Esophagus (tissue), 2 donors: ENCODE data around the gene MAPK12. TPM values are rescaled to one million over a fixed set of nuclear protein-coding genes. Genes with fewer than 3 reads are reported as not detected.

Experiments used
- H3K27ac ChIP-seq, 2 donors: one replicate each; pipeline ENCODE4 v1.5.1; 2013; ENCODE audit warnings: low read depth in 2 of 2, mild to moderate bottlenecking in 2 of 2, inconsistent platforms in 1 of 2, low read length in 1 of 2, moderate library complexity in 1 of 2
- H3K27me3 ChIP-seq, 2 donors: one replicate each; pipeline ENCODE4 v1.6.1; 2013; ENCODE audit warnings: low read length in 2 of 2, control low read depth in 1 of 2, mild to moderate bottlenecking in 1 of 2; ENCODE audit not compliant: insufficient read depth in 2 of 2, control insufficient read depth in 1 of 2
- H3K36me3 ChIP-seq, 2 donors: one replicate each; pipeline ENCODE4 v1.6.1; 2013; ENCODE audit warnings: low read length in 1 of 2; ENCODE audit not compliant: control insufficient read depth in 2 of 2, insufficient read depth in 2 of 2
- H3K4me1 ChIP-seq, 2 donors: one replicate each; pipeline ENCODE4 v1.6.1; 2013; ENCODE audit warnings: low read length in 1 of 2; ENCODE audit not compliant: control insufficient read depth in 2 of 2, insufficient read depth in 2 of 2
- H3K4me3 ChIP-seq, 2 donors: one replicate each; pipeline ENCODE4 v1.5.1; 2013; ENCODE audit warnings: low read length in 2 of 2, mild to moderate bottlenecking in 2 of 2, low read depth in 1 of 2, moderate library complexity in 1 of 2
- H3K9me3 ChIP-seq, 2 donors: one replicate each; pipeline ENCODE4 v1.6.1; 2013; ENCODE audit warnings: mild to moderate bottlenecking in 2 of 2, low read depth in 1 of 2, low read length in 1 of 2, moderate library complexity in 1 of 2; ENCODE audit not compliant: control insufficient read depth in 2 of 2, insufficient read depth in 1 of 2
- WGBS, 2 donors: extraction: QIAGEN DNeasy Blood & Tissue Kit; methylation state at CpG; one replicate each; pipeline ENCODE4 v1.1.7; 2013; 5-methylcytosine and 5-hydroxymethylcytosine counted together
- polyA plus RNA-seq, 2 donors: library from polyadenylated mRNA; stranded (reverse); fragments of 200-250 nt; gene quantifications; one replicate each; pipeline ENCODE4 v1.2.3, GENCODE V29; 2013
- donor health status: healthy with polysubstance abuse.
- donor health status: Bipolar disorder and iron deficiency.

Gene MAPK12
- polyA plus RNA-seq, 2 donors = 3.0 to 3.4 TPM

- Histone ChIP-seq H3K27me3 (no peaks in the 10 kb centered on the region), H3K27ac (peak overlapping the region; percentile 59 to 92), H3K36me3 (peaks cover 0 to 22% of the 10 kb centered on the region in 2 donors), H3K4me1 (peaks cover 51 to 76% of the 10 kb centered on the region in 2 donors), H3K4me3 (peak overlapping the region in 1 of 2 donors; percentile 43), H3K9me3 (no peaks in the 10 kb centered on the region)
- WGBS, 2 donors = 63 to 76% methylated on average over 14 of the region's 14 CpGs
Observed at GRCh38 chr22:50300620-50301257, 39.3 kb upstream of the MAPK12 start.

- Histone ChIP-seq H3K9me3 (no peaks in the 10 kb centered on the region), H3K27ac (peak overlapping the region; percentile 72 to 92), H3K36me3 (peaks cover 0 to 22% of the 10 kb centered on the region in 2 donors), H3K4me1 (peaks cover 51 to 71% of the 10 kb centered on the region in 2 donors), H3K27me3 (no peaks in the 10 kb centered on the region), H3K4me3 (peak overlapping the region; percentile 43 to 44)
- 17 to 22% methylated on average over 60 to 93 of the region's 93 CpGs for WGBS, 2 donors
Observed at GRCh38 chr22:50299785-50300619, 38.5 kb upstream of the MAPK12 start.

GRCh38 chr22:50298937-50299784 is 37.7 kb upstream of the MAPK12 start:
- Histone ChIP-seq H3K4me3 (peak overlapping the region; percentile 43 to 44), H3K36me3 (peaks cover 0 to 24% of the 10 kb centered on the region in 2 donors)
- 24 to 36% methylated on average over 52 to 59 of the region's 59 CpGs for WGBS, 2 donors

GRCh38 chr22:50298266-50298637 is 36.8 kb upstream of the MAPK12 start:
- 74 to 79% methylated on average over 4 of the region's 4 CpGs for WGBS, 2 donors
- H3K9me3 ChIP-seq = no peaks in the 10 kb centered on the region
- H3K27me3 ChIP-seq = no peaks in the 10 kb centered on the region
- H3K27ac ChIP-seq = peak overlapping the region; percentile 58 to 66
- H3K4me3 ChIP-seq = no peak overlapping the region
- peaks cover 48 to 69% of the 10 kb centered on the region in 2 donors for H3K4me1 ChIP-seq
- peaks cover 0 to 19% of the 10 kb centered on the region in 2 donors for H3K36me3 ChIP-seq

More at GRCh38 chr22:50298937-50299784, 37.7 kb upstream of the MAPK12 start:
- H3K4me1 ChIP-seq = peaks cover 51 to 72% of the 10 kb centered on the region in 2 donors
- H3K27ac ChIP-seq = peak overlapping the region; percentile 72 to 92
- H3K27me3 ChIP-seq = no peaks in the 10 kb centered on the region
- H3K9me3 ChIP-seq = no peaks in the 10 kb centered on the region

GRCh38 chr22:50297510-50298265 is 36.2 kb upstream of the MAPK12 start:
- H3K27ac ChIP-seq = peak overlapping the region; percentile 66 to 72
- H3K36me3 ChIP-seq = peaks cover 0 to 18% of the 10 kb centered on the region in 2 donors
- no peaks in the 10 kb centered on the region for H3K9me3 ChIP-seq
- peaks cover 44 to 68% of the 10 kb centered on the region in 2 donors for H3K4me1 ChIP-seq
- H3K4me3 ChIP-seq = peak overlapping the region in 1 of 2 donors; percentile 14
- no peaks in the 10 kb centered on the region for H3K27me3 ChIP-seq
- WGBS, 2 donors = 68 to 74% methylated on average over 20 of the region's 20 CpGs

GRCh38 chr22:50296658-50297490 is 35.4 kb upstream of the MAPK12 start:
- Histone ChIP-seq H3K4me3 (peak overlapping the region in 1 of 2 donors; percentile 10), H3K36me3 (peaks cover 0 to 13% of the 10 kb centered on the region in 2 donors), H3K27me3 (no peaks in the 10 kb centered on the region), H3K9me3 (no peaks in the 10 kb centered on the region), H3K4me1 (peaks cover 38 to 65% of the 10 kb centered on the region in 2 donors), H3K27ac (peak overlapping the region; percentile 66 to 72)
- 43 to 53% methylated on average over 29 of the region's 29 CpGs for WGBS, 2 donors

GRCh38 chr22:50294319-50294656 is 32.8 kb upstream of the MAPK12 start:
- Histone ChIP-seq H3K27ac (peak overlapping the region; percentile 92 to 96), H3K27me3 (no peaks in the 10 kb centered on the region)

GRCh38 chr22:50293441-50294318 is 32.2 kb upstream of the MAPK12 start:
- Histone ChIP-seq H3K9me3 (no peaks in the 10 kb centered on the region), H3K27ac (peak overlapping the region; percentile 92 to 96), H3K27me3 (no peaks in the 10 kb centered on the region), H3K36me3 (peaks cover 4 to 36% of the 10 kb centered on the region in 2 donors), H3K4me1 (peaks cover 20 to 56% of the 10 kb centered on the region in 2 donors), H3K4me3 (peak overlapping the region; percentile 7 to 31)
- WGBS, 2 donors = 12 to 15% methylated on average over 31 to 42 of the region's 42 CpGs

More at GRCh38 chr22:50294319-50294656, 32.8 kb upstream of the MAPK12 start:
- WGBS, 2 donors = 36 to 42% methylated on average over 5 of the region's 5 CpGs
- Histone ChIP-seq H3K4me3 (no peak overlapping the region), H3K36me3 (peaks cover 0 to 32% of the 10 kb centered on the region in 2 donors), H3K9me3 (no peaks in the 10 kb centered on the region), H3K4me1 (peaks cover 26 to 58% of the 10 kb centered on the region in 2 donors)
